NCI-H82 (cell line): ENCODE measurements around the gene CLCN7.

Experiments
- DNase-seq: peaks from one replicate; lab custom pipeline; 2025; lab: John Stamatoyannopoulos, UW

CLCN7 gene, protein sequence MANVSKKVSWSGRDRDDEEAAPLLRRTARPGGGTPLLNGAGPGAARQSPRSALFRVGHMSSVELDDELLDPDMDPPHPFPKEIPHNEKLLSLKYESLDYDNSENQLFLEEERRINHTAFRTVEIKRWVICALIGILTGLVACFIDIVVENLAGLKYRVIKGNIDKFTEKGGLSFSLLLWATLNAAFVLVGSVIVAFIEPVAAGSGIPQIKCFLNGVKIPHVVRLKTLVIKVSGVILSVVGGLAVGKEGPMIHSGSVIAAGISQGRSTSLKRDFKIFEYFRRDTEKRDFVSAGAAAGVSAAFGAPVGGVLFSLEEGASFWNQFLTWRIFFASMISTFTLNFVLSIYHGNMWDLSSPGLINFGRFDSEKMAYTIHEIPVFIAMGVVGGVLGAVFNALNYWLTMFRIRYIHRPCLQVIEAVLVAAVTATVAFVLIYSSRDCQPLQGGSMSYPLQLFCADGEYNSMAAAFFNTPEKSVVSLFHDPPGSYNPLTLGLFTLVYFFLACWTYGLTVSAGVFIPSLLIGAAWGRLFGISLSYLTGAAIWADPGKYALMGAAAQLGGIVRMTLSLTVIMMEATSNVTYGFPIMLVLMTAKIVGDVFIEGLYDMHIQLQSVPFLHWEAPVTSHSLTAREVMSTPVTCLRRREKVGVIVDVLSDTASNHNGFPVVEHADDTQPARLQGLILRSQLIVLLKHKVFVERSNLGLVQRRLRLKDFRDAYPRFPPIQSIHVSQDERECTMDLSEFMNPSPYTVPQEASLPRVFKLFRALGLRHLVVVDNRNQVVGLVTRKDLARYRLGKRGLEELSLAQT

DNA sequence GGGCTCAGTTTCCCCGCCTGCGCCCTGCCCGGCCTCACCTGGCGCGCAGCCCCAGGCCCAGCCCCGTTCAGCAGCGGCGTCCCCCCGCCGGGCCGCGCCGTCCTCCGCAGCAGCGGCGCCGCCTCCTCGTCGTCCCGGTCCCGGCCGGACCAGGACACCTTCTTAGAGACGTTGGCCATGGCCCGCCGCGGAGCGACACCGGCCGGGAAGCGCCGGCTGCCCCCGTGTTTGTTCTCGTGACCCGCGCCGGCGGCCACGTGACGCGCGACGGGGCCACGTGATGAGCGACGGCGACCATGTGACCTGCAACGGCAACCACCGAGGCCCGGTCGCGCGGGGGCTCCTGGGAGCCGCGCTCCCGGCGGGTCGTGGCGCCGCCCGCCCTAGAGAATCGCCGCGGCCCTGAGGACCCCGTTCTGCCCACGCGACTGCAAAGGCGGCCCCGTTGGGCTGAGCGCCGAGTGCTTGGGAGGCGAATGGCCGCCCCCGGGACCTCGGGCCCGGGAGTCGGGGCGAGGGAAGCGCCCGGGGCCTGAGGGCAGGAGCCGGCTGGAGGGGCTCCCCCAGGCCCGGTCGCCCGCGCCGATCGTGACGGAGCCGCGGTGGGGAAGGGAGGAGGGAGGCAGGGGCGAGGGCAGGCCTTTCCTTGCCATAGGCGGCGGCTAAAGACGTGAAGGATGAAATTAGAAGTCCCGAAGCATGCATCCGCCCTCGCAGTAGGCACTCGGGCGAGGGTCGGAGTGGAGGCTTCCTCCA, at the start of gene CLCN7:
Gene CLCN7 (minus strand): TSS at position 233 of the 756 bp plus-strand sequence. CDS start 54 bp downstream, at position 179.
- peak; percentile 88 for DNase-seq

DNA sequence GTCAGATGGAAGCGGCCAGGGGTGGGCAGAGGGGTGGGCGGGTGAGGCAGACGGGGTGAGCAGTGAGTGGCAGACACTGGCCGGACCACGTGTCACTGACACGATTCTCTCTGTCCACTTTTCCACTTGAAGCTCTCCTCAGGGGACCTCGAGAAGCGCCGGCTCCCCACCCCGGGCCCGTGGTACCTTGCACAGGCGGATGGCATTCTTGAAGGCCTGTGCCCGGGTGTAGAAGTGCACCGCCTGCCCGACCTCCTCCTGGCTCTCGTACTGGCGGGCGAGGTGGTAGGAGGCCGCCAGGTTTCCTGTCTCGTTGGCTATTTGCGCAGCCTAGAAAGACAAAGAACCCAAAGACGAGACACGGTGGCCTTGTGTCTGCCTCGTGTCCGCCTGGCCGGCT, 49.5 kb upstream of the CLCN7 start:
- no peak for DNase-seq

DNA sequence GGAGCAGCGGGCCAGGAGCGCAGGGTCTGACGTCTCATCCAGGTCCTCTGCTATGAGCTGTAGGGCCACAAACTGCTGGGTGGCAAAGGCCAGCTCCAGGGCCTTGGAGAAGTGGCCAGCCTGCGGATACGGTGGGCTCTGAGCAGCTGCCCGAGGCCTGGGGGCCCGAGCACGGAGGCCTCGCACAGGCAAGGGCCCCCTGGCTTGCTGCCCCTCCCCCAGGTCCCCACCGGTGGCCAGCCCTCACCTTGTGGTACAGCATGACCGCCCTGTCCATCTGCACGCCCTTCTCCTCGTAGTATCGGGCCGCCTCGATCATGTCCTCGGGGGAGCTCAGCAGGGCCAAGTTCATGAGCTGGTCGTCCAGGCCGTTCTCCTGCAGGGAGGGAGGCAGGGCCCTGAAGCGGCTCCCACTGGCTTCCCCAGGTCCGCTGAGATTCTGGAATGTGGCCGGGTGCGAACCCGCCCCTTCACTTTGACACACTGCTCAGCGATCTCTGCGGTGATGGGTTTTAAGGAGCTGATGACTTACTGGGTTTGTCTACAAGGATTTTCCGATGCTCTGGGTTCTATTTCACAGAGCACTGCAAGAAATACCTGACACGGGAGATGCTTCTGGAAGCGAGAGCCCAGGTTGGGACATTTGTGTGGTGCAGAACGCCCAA, 48.9 kb upstream of the CLCN7 start:
- DNase-seq = no peak

DNA sequence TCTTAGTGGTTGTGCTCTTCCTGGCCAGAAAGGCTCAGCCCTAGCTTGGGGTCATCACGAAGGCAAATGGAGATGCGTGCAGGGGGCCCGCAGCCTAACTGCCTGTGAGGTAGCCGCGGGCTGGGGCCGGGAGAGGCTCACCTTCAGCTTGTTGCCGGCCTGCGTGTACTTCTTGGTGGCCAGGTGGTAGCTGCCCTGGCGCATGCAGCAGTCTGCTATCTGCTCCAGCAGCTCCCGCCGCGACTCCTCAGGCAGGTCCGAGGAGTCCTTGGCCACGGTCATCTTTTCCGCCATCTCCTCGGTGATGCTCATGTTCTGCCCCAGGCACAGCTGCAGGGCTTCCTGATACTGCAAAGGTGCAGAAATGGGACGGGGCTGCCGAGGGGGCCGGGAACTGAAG, 45.6 kb upstream of the CLCN7 start:
- no peak for DNase-seq

DNA sequence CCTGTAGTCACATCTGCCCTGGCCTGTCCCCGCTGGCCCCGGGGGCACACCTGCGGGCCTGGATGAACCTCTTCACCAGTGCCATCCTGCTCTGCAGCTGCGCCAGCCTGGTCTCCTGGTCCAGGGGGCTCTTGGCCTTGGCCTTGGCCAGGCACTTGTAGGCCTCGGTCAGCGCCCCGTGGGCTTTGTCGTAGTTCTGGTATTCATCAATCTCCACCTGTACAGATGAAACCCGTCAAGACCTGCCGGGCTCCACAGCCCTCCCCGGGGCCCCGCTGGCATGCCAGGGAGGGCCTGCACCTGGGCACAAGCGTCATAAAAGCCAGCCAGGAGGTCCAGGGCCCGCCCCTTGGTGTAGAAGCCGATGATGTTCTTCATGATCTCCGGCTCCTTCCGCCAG, 45.0 kb upstream of the CLCN7 start:
- no peak for DNase-seq

DNA sequence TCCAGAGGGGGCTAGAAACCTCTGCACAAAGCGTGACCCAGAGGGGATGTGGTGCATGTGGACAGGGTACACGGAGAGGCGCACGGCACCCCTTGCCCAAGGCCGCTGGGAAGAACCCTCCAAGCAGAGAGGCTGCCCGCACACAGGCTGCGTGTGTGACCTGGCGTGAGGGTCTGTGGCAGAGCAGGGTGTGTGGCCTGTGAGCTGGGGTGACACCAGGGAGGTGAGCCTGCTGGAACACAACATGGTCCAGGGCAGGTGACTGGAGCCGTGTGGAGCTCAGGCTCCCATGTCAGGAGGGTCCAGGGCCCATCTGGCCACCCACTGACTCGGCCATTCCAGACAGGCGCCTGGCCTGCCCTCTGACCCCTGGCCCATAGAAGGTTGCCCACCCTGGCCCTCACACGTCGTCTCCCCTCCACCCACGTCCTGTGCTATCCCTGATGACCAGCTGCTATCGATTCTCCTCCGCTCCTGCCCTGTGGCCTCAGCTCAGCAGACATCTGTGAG, 43.9 kb upstream of the CLCN7 start:
- no peak for DNase-seq

DNA sequence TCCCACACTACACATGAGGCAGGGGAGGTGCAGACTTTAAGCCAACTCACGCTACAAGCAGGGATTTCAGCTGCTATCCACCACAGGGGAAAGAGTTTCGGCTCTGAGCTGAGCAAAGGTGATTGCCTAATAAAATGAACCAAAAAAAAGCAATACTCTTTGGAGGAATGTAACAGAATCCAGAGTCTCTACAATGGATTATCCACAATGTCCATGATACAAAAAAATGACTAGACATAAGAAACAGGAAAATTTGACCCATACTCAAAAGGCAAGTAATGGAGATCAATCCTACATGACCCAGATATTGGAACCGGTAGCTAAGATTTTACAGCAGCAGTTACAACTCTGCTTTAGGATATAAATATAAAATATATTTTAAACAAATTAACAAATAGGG, 39.7 kb upstream of the CLCN7 start:
- DNase-seq = no peak

DNA sequence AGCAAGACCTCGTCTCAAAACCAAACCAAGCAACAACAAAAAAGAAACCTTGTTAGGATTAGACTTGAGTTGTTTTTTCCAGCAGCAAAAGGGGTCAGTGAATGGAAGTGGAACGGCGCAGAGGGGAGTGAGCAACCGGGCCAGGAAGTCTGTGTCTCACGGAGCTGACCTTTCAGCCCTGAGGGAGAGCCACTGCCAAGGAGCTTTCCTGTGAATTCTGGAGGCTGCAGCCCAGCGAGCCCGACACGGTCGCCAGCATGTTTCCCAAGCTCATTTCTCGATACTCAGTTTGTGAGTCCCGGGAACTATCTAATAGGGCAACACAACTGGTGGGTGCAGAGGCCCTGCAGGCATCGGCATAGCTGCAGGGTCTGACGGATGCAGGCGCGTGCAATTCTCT, 37.9 kb upstream of the CLCN7 start:
- no peak for DNase-seq

DNA sequence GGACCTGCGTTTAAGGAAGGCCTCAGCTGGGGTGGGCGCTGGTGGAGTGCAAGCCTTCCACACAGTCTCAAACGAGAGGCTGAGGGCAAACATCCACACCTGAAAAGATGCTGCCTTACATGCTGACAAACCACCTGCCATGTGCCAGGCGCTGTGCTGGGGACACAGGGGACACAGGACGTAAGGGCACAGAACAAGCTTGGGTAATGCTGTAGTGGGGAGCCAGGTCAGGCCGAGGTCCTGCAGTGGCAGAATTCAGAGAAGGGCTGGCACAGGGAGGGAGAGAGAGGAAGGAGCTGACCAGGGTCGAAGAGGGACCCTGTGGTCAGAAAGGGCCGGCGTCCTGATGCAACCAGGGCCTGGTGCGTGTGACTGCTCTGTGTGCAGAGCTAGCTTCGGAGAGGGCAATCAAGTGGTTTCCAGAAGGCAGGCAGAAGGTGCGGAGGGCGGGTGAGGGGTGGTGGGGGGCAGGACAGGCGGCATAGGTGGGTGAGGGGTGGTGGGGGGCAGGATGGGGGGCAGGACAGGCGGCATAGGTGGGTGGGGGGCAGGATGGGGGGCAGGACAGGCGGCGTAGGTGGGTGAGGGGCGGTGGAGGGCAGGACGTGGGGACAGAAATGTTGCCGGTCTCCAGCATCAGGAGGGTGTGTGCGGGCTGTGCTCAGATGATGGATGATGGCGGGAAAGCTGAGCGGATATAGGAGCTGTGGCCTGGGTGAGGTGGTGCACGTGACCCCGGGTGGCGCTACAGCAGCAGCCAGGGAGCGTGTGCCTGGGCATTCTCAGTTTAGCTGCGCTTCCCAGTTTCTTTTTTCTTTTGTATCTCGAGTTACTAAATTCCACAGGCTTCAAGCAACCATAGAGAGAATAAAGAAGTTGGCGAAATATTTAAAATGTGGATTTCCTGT, 37.1 kb upstream of the CLCN7 start:
- peak; percentile 33 for DNase-seq

DNA sequence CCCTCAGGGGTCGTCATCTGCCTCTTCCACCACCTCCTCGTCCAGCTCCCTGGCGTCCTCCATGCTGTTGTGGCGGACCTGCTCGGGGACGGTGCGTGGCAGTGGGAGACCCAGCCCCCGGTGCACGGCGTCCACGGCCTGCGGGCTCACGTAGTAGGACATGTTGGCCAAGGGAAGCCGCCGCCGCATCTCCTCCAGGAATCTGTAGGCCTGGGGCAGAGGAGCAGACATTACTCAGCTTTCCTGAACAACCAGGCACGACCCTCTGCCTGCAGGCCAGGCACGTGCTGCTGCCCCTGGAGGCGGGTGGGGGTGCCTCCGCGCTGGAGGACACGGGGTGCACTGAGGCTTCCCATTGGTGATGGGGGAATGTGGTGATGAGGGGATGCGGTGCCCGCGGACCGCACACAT, 36.1 kb upstream of the CLCN7 start:
- DNase-seq = no peak

DNA sequence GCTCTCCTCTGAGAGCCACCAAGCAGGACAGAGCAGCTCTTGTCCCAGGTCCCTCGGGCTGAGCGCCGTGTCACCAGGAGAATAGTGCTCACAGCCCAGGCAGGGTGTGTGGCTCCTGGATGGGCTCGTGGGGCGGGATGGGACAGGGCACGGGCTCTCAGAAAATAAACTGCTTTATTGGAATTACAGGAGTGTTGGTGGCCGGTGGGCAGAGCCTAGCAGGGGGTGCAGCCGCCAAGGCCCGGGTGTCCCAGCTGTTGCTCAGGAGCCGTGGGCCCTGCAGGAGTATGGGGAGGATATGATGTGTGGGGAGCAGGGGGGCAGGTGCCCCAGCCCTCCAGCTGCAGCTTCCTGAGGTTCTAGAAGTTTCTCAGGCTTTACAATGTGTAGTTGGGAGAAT, 35.4 kb upstream of the CLCN7 start:
- no peak for DNase-seq

DNA sequence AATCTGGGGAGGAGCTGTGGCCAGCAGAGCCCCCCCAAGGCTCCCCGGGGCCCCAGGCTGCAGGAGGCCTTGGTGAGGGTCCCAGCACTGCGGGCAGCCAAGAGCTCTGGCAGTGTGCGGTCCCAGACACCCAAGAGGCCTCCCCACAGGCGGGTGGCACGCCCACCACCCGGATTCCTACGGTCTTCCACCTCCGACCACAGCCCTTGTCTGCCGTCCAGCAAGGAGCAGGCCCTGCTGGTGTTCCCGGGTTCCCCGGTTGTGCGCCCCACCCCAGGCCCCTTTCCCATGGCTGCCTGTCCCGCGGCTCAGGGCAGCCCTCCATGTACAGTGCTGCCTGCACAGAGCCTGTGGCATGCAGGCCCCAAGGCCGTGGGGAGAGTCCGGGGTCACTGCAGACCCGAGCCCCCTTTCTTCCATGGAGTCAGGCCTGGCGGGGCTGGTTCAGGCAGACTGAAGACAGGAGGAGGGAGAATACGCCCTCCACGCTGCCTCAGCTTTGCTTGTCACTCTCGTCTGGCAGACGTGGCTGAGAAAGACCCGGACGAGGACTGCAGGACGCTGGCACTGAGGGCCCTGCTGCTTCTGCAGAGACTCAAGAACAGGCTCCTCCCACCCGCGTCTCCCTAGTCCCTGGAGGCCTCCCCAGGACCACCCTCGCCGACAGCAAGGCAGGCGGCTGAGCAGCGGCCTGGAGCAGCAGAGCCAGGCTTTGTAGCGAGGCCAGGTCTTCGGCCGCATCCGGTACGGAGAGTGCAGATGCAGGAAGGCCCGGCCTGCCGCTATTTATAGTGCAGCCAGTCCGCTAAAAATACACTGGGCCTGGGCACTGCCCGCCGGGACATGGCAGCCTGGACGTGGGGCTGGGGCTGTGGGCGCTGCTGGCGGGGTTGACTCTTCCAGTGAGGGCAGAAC, 34.7 kb upstream of the CLCN7 start:
- peak; percentile 33 for DNase-seq

DNA sequence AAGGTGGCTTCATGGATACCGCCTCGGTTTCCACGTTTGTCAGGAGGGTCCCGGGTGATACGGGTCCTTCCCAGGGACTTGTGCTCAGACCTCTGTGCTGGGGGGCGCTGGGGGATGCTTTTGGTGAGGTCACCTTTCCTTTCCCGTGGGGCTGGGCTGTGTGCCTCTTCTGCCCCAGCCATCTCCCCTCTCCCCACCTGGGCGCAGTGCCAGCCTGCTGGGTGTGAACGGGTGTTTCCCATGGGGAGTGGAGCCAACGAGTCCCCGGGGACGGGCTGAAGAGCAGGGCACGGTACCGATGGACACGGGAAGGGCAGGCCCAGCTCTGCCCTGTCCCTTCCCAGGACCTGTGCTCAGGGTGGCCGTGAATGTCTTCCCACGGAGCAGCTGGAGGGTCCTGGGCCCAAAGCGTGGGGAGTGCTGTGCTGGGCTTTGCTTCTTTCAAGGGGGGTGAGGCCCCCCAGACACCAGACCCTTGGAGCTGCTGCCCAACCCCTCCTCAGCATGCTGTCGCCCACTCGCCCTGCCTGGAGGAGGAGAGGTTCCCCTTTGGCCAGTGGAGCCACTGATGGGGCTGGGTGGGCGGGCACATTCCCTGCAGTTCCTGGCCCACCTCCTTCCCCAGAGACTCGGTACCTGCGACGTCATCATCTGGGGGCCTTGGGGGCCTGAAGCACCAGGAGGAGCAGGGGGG, 33.8 kb upstream of the CLCN7 start:
- no peak for DNase-seq

DNA sequence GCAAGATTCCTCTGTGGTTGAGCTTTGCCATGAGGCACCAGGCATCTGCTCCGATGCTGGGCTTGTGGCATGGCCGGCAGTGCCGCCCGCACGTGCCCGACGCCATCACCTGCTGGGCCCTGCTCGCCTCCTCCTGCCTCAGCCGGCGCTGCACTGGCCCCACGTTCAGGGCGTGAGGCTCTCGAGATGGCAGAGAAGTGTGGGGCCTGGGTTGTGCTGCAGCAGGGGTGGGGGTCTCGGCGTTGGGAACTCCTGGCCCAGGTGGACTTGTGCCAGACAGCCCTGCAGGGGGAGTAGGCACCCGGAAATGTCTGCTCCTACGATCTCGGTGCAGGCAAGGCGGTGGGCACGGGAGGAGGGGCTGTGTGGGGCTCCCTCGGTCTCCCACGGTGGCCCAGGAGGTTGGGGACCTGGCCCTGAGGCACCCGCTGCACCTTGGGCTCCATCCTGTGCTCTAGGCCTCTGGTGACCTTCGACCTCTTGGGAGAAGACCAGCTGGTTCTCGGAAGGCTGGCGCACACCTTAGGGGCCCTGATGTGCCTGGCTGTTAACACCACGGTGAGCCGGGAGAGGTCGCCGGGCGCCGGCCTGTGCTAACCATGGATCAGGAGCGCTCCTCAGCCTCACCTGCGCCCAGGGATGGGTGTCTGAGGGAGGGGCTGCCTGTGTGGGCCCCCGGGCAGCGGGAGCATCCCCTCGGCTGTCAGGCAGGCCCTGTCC, 31.8 kb upstream of the CLCN7 start:
- DNase-seq = no peak

DNA sequence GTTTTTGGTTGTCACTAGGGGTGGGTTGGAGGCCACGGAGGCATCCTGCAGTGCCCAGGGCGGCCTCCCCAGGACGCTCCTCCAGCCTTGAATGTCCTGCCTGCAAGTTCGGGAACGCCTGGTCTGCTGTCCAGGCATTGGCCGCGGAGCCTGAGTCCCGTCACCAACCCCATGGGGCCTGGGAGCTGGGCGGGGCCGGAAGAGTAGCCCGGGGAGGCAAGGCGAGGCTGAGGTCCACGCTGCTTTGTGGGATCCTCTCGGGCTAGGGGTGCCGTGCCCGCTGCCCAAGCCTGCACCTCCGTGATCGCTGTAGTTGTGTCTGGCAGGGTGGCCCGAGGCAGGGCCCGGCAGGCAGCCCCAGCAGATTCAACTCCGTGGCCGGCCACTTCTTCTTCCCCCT, 31.1 kb upstream of the CLCN7 start:
- DNase-seq = no peak

DNA sequence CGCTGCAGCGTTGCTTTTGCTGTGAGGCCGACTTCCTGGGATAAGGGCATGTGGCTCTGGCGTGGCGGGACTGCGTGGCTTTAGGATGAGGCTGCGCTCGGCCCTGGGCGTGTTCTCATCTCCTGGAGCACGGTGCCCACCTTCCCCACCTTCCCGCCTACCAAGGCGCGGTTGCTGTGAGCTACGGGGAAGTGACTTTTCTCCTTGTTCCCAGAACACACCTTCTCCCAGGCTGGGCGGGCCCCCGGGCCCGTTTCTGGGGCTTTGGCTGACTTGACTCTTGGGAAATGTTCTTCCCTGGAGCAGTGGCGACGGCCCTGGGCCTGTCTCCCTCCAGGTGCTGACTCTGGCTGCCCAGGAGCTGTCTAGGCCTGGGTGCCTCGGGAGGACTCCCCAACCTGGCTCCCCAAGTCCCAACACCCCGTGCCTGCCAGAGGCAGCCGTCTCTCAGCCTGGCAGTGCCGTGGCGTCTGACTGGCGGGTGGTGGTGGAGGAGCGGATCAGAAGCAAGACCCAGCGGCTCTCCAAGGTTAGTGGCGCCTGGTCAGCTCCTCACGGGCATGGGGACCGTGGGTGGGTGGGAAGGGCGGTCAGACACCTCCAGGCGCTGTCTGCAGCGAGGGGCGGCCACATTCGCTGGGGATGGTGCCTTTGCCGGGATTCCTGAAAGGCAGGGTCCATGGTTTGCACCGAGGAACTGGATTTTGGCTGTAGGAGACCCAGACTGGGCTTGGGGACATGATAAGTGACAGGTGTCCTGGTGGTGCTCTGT, 30.4 kb upstream of the CLCN7 start:
- DNase-seq = no peak

DNA sequence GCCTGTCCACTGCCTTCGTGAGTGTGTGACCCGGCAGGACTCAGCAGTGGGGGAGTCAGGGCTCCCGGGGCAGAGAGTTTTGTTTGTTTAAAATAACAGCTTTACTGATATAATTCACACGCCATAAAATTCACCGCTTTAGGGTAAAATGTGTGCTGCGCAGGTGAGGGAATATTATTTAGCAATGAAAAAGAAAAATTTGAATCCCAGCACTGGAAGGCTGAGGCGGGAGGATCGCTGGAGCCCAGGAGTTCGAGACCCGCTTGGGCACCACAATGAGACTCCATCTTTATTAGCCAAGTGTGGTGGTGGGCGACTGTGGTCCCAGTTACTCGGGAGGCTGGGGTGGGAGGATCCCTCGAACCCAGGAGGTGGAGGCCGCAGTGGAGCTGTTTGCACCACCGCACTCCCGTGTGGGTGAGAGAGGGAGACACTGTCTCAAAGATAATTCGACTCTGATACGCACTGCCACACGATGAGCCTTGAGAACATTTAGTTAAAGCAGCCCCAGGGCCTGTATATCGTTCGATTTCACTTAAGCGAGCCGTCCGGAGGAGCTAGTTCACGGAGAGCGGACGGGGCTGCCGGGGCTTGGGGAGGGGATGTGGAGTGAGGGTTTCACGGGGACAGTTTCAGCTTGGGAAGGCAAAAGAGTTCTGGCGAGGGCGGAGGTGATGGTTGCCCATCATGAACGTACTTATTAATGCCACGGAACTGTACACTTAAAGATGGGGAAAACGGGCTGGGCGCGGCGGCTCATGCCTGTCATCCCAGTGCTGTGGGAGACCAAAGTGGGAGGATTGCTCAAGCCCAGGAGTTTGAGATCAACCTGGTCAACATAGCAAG, 28.5 kb upstream of the CLCN7 start:
- DNase-seq = no peak
